K562 (cell line): Measurements from ENCODE around the gene MMP11. TPM values are rescaled to one million over a fixed set of nuclear protein-coding genes. Genes with fewer than 3 reads are reported as not detected.

ENCODE experiments used
- ATAC-seq: fragments of 200-7000 bp; cut with Tn5 transposase; 3 replicates; pipeline ENCODE4 v1.9.1; 2020; ENCODE audit warnings: moderate library complexity
- BruUV-seq: library from RNA; stranded (reverse); fragments of 400-500 nt; replicated peaks from 2 replicates; lab custom pipeline; 2021; lab: Mats Ljungman, UMichigan
- CTCF ChIA-PET: fragments of 300-600 bp; formaldehyde crosslinking; extraction: SDS; loops from one replicate; lab custom pipeline; 2021; ENCODE audit warnings: low intra/inter-chr PET ratio; lab: Yijun Ruan, JAX
- POLR2A ChIA-PET: fragments of 300-600, 350-650 bp; sonication (Branson Sonifier 250); formaldehyde crosslinking; extraction: SDS; loops from one replicate; lab custom pipeline; 2021; ENCODE audit warnings: antibody characterized with exemption, inconsistent platforms; lab: Yijun Ruan, JAX
- DNase-seq, 4 experiments: peaks; one replicate each; pipeline versions ENCODE4 v3.0.0 to v3.0.0-alpha.2; 2011 to 2018; ENCODE audit warnings: low spot score in 3 of 4, mixed read lengths in 3 of 4; ENCODE audit errors: extremely low read depth in 1 of 4
- FAIRE-seq: peaks from 2 replicates; lab custom pipeline; 2011; peaks lifted over from hg19 to GRCh38; lab: Jason Lieb, UNC
- H2AFZ ChIP-seq: 2 replicates; pipeline ENCODE4 v1.6.0; 2011; ENCODE audit warnings: low read depth, low read length, control low read depth, inconsistent platforms
- H3K27ac ChIP-seq: fragments of 200-600 bp; 3 replicates; pipeline ENCODE4 v1.8.0; 2011; ENCODE audit warnings: low read depth, mild to moderate bottlenecking, control low read depth, inconsistent platforms, low read length, moderate library complexity, mixed read lengths; ENCODE audit errors: extremely low read depth
- H3K27me3 ChIP-seq, 2 experiments: fragments of 300-600 bp in 1 of 2; 2 replicates in 1 of 2; 3 replicates in 1 of 2; pipeline versions ENCODE4 v1.6.0 to v1.8.0; 2011; ENCODE audit warnings: inconsistent platforms in 2 of 2, low read length in 2 of 2, mild to moderate bottlenecking in 1 of 2, mixed read lengths in 1 of 2, moderate library complexity in 1 of 2; ENCODE audit not compliant: control insufficient read depth in 2 of 2, insufficient read depth in 2 of 2
- H3K36me3 ChIP-seq: fragments of 300-600 bp; 3 replicates; pipeline ENCODE4 v1.8.0; 2011; ENCODE audit warnings: mild to moderate bottlenecking, low read length, inconsistent platforms; ENCODE audit not compliant: control insufficient read depth, insufficient read depth
- H3K4me1 ChIP-seq, 2 experiments: fragments of 200-600 bp in 1 of 2; replicated peaks in 1 of 2; 2 replicates in 1 of 2; 3 replicates in 1 of 2; pipeline versions ENCODE4 v1.5.1 to v1.8.0; 2011; ENCODE audit warnings: inconsistent platforms in 2 of 2, low read length in 2 of 2, mild to moderate bottlenecking in 1 of 2, mixed read lengths in 1 of 2, moderate library complexity in 1 of 2; ENCODE audit not compliant: control insufficient read depth in 2 of 2, insufficient read depth in 2 of 2
- H3K4me2 ChIP-seq: 2 replicates; pipeline ENCODE4 v1.6.1; 2011; ENCODE audit warnings: low read length, control low read depth, inconsistent platforms, mixed read lengths; ENCODE audit not compliant: insufficient read depth
- H3K4me3 ChIP-seq: fragments of 200-600 bp; sonication (generic), shearing (Covaris generic); 2 replicates; pipeline ENCODE4 v1.5.1; 2016; ENCODE audit warnings: control low read depth, inconsistent platforms
- H3K79me2 ChIP-seq: fragments of 200-600 bp; 3 replicates; pipeline ENCODE4 v1.8.0; 2011; ENCODE audit warnings: low read length, inconsistent platforms; ENCODE audit not compliant: control insufficient read depth, insufficient read depth
- H3K9ac ChIP-seq, 2 experiments: 2 replicates each; pipeline versions ENCODE4 v1.6.0 to v1.6.1; 2011; ENCODE audit warnings: low read depth in 2 of 2, low read length in 2 of 2, control low read depth in 1 of 2, inconsistent platforms in 1 of 2, mild to moderate bottlenecking in 1 of 2, mixed read lengths in 1 of 2; ENCODE audit not compliant: insufficient read depth in 1 of 2
- H3K9me1 ChIP-seq: one replicate; pipeline ENCODE4 v1.6.0; 2011; ENCODE audit warnings: inconsistent platforms, mild to moderate bottlenecking, low read length, moderate library complexity; ENCODE audit not compliant: control insufficient read depth, insufficient read depth
- H3K9me3 ChIP-seq: replicated peaks from 2 replicates; pipeline ENCODE4 v1.5.1; 2011; ENCODE audit warnings: low read depth, low read length, inconsistent platforms; ENCODE audit not compliant: control insufficient read depth, insufficient read depth
- H4K20me1 ChIP-seq: replicated peaks from 2 replicates; pipeline ENCODE4 v1.6.1; 2011; ENCODE audit warnings: low read length, inconsistent platforms, mixed read lengths; ENCODE audit not compliant: control insufficient read depth, insufficient read depth
- BDP1 ChIP-seq: IDR thresholded peaks from 3 replicates; pipeline ENCODE4 v1.6.1; 2011; ENCODE audit not compliant: insufficient read length, insufficient read depth
- DDX20 ChIP-seq: fragments of 450-650 bp; IDR thresholded peaks from 2 replicates; pipeline ENCODE4 v1.6.1; 2016; ENCODE audit warnings: missing genetic modification characterization, low read depth, mild to moderate bottlenecking, missing compliant biosample characterization, moderate library complexity
- GTF2F1 ChIP-seq: IDR thresholded peaks from 2 replicates; pipeline ENCODE4 v1.6.1; 2011; ENCODE audit warnings: low read depth, low read length, improper control_type of control experiment
- HLTF ChIP-seq: fragments of 450-650 bp; IDR thresholded peaks from 2 replicates; pipeline ENCODE4 v1.6.1; 2016
- NFIC ChIP-seq: fragments of 450-650 bp; IDR thresholded peaks from 2 replicates; pipeline ENCODE4 v1.6.1; 2017; ENCODE audit warnings: mild to moderate bottlenecking, inconsistent platforms
- NFYB ChIP-seq: IDR thresholded peaks from 2 replicates; pipeline ENCODE4 v1.6.1; 2011; ENCODE audit warnings: mild to moderate bottlenecking, moderate library complexity; ENCODE audit not compliant: insufficient read length; ENCODE audit errors: extremely low read depth
- PTBP1 ChIP-seq: fragments of 200-400 bp; formaldehyde crosslinking; IDR thresholded peaks from 2 replicates; pipeline ENCODE4 v1.6.1; 2017; ENCODE audit warnings: low read depth, low read length
- RBM34 ChIP-seq: fragments of 200-400 bp; formaldehyde crosslinking; IDR thresholded peaks from 2 replicates; pipeline ENCODE4 v1.6.1; 2018; ENCODE audit warnings: low read length, borderline replicate concordance; ENCODE audit not compliant: insufficient read depth
- SREBF2 ChIP-seq: sonication (generic); formaldehyde crosslinking; IDR thresholded peaks from 2 replicates; pipeline ENCODE4 v1.4.0; 2020; ENCODE audit warnings: mild to moderate bottlenecking, missing genetic modification reagents
- SRF ChIP-seq, 2 experiments: fragments of 250-450, 450-650 bp in 1 of 2; sonication (Bioruptor Pico) in 1 of 2; sonication (generic) in 1 of 2; formaldehyde crosslinking; IDR thresholded peaks; 2 replicates each; pipeline versions ENCODE4 v1.5.0 to v1.5.1; 2020 to 2022; ENCODE audit warnings: mild to moderate bottlenecking in 1 of 2, missing genetic modification reagents in 1 of 2
- ZNF274 ChIP-seq: IDR thresholded peaks from 2 replicates; pipeline ENCODE4 v1.6.1; 2011; ENCODE audit warnings: low read depth, mild to moderate bottlenecking, low read length, moderate library complexity, borderline replicate concordance
- WGBS: fragments of 100-300 bp; shearing (Covaris generic); methylation state at CpG from one replicate; pipeline ENCODE4 v1.1.6; 2016; ENCODE audit warnings: low coverage, mixed read lengths; ENCODE audit not compliant: insufficient coverage; ENCODE audit errors: missing lambda C conversion rate; 5-methylcytosine and 5-hydroxymethylcytosine counted together
- in situ Hi-C: fragments of 300-500 bp; cut with MboI; formaldehyde crosslinking; loops from 4 replicates; pipeline ENCODE4 v1.15.0; 2018; ENCODE audit warnings: inconsistent platforms, mixed read lengths
- intact Hi-C: fragments of 100-400 bp; cut with micrococcal nuclease; formaldehyde crosslinking; loops from 2 replicates; pipeline ENCODE4 v1.14.2; 2022
- polyA plus RNA-seq, 8 experiments: library from polyadenylated mRNA; depleted of rRNA in 4 of 8; stranded (reverse) in 5 of 8; unstranded in 3 of 8; fragments of >200 nt; fragmentation: Nextera tagmentation in 2 of 8; fragmentation: Illumina TruSeq in 1 of 8; extraction: Ambion mirVana in 2 of 8; extraction: Trizol in 1 of 8; gene quantifications; 2 replicates each; pipeline versions ENCODE4 v1.2.1 to v1.2.3, GENCODE V29; 2011 to 2014; ENCODE audit warnings: inconsistent platforms in 1 of 8, missing spikeins in 1 of 8
- total RNA-seq, 7 experiments: library from RNA; depleted of rRNA in 6 of 7; stranded (reverse); fragments of >200 nt in 6 of 7; fragmentation: Illumina TruSeq in 2 of 7; extraction: Trizol in 2 of 7; gene quantifications; 2 replicates each; pipeline versions ENCODE4 v1.2.1 to v1.2.3, GENCODE V29; 2011 to 2021; ENCODE audit warnings: low replicate concordance in 1 of 7
- TF ChIP-seq, protein P1 (sequence below): fragments of 250-450 bp; sonication (Bioruptor Pico); IDR thresholded peaks from 2 replicates; pipeline ENCODE4 v1.8.0; 2022; ENCODE audit warnings: moderate library complexity, mild to moderate bottlenecking, inconsistent platforms
- TF ChIP-seq, protein P2 (sequence below): fragments of 250-450 bp; sonication (Bioruptor Pico); IDR thresholded peaks from 2 replicates; pipeline ENCODE4 v1.4.0; 2020; ENCODE audit warnings: mild to moderate bottlenecking
- TF ChIP-seq, protein P3 (sequence below): IDR thresholded peaks from 2 replicates; pipeline ENCODE4 v1.6.1; 2016; ENCODE audit warnings: missing genetic modification characterization, missing compliant biosample characterization
- TF ChIP-seq, protein P4 (sequence below): fragments of 450-650 bp; IDR thresholded peaks from 2 replicates; pipeline ENCODE4 v1.6.1; 2014; ENCODE audit warnings: low read depth, mild to moderate bottlenecking, moderate library complexity, borderline replicate concordance

Gene MMP11
- total and polyA plus RNA-seq, 9 of the 15 experiments (the other 6 are each of a cell fraction or from before 2014, with no cell fraction given) = 0.14 to 1.8 (median 1.1) TPM; not detected in 2

DNA sequence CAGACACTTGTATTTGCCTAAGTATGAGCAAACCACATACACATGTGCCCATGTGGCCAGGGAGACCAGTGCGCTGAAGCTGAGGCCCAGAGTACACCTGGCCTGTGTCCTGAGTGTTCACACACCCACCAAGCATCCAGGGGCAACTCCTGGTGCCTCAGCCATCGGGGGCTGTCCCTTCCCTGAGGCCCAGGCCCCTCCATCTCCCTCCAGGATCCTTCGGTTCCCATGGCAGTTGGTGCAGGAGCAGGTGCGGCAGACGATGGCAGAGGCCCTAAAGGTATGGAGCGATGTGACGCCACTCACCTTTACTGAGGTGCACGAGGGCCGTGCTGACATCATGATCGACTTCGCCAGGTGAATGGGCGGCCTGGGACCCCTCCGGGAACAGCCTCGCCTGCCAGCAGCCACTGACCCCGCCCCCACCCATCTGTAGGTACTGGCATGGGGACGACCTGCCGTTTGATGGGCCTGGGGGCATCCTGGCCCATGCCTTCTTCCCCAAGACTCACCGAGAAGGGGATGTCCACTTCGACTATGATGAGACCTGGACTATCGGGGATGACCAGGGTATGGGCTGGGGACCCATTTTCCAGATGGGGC, 7.6 kb downstream of the MMP11 start:
- no peak for FAIRE-seq
- CTCF ChIA-PET = no interaction called here

More for the DNA sequence above, 7.6 kb downstream of the MMP11 start:
- H3K27me3 ChIP-seq = no peaks in the 10 kb centered on the region
- in situ Hi-C loops (no loop called here), intact Hi-C loops (no loop called here)
- no peaks in the 10 kb centered on the region for H3K9me1 ChIP-seq
- H3K9me3 ChIP-seq = no peaks in the 10 kb centered on the region
- TF ChIP-seq HLTF = no peak
- TF ChIP-seq NFYB = no peak
- no peak for TF ChIP-seq BDP1
- no peak for TF ChIP-seq SRF (CRISPR knock-in tag; IDR thresholded peaks at IDR 0.05)
- TF ChIP-seq PTBP1 = no peak
- TF ChIP-seq, protein P1, sequence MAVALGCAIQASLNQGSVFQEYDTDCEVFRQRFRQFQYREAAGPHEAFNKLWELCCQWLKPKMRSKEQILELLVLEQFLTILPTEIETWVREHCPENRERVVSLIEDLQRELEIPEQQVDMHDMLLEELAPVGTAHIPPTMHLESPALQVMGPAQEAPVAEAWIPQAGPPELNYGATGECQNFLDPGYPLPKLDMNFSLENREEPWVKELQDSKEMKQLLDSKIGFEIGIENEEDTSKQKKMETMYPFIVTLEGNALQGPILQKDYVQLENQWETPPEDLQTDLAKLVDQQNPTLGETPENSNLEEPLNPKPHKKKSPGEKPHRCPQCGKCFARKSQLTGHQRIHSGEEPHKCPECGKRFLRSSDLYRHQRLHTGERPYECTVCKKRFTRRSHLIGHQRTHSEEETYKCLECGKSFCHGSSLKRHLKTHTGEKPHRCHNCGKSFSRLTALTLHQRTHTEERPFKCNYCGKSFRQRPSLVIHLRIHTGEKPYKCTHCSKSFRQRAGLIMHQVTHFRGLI = no peak
- no peak for TF ChIP-seq NFIC
- TF ChIP-seq SREBF2 = no peak
- TF ChIP-seq DDX20 (tag) = no peak
- TF ChIP-seq, protein P2, sequence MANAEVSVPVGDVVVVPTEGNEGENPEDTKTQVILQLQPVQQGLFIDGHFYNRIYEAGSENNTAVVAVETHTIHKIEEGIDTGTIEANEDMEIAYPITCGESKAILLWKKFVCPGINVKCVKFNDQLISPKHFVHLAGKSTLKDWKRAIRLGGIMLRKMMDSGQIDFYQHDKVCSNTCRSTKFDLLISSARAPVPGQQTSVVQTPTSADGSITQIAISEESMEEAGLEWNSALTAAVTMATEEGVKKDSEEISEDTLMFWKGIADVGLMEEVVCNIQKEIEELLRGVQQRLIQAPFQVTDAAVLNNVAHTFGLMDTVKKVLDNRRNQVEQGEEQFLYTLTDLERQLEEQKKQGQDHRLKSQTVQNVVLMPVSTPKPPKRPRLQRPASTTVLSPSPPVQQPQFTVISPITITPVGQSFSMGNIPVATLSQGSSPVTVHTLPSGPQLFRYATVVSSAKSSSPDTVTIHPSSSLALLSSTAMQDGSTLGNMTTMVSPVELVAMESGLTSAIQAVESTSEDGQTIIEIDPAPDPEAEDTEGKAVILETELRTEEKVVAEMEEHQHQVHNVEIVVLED (CRISPR knock-in tag) = no peak
- TF ChIP-seq RBM34 = no peak
- TF ChIP-seq GTF2F1 = no peak
- TF ChIP-seq, protein P3, sequence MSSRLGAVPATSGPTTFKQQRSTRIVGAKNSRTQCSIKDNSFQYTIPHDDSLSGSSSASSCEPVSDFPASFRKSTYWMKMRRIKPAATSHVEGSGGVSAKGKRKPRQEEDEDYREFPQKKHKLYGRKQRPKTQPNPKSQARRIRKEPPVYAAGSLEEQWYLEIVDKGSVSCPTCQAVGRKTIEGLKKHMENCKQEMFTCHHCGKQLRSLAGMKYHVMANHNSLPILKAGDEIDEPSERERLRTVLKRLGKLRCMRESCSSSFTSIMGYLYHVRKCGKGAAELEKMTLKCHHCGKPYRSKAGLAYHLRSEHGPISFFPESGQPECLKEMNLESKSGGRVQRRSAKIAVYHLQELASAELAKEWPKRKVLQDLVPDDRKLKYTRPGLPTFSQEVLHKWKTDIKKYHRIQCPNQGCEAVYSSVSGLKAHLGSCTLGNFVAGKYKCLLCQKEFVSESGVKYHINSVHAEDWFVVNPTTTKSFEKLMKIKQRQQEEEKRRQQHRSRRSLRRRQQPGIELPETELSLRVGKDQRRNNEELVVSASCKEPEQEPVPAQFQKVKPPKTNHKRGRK (tag) = no peak
- TF ChIP-seq ZNF274 = no peak
- TF ChIP-seq, protein P4, sequence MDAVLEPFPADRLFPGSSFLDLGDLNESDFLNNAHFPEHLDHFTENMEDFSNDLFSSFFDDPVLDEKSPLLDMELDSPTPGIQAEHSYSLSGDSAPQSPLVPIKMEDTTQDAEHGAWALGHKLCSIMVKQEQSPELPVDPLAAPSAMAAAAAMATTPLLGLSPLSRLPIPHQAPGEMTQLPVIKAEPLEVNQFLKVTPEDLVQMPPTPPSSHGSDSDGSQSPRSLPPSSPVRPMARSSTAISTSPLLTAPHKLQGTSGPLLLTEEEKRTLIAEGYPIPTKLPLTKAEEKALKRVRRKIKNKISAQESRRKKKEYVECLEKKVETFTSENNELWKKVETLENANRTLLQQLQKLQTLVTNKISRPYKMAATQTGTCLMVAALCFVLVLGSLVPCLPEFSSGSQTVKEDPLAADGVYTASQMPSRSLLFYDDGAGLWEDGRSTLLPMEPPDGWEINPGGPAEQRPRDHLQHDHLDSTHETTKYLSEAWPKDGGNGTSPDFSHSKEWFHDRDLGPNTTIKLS = no peak
- no peak overlapping the region for H3K27ac ChIP-seq
- ATAC-seq = no peak
- H3K9ac ChIP-seq = 0 out of 4 replicates have a peak overlapping the region, but pooled peaks of 1 of the 2 experiments have one; percentile 36
- no peaks in the 10 kb centered on the region for H3K36me3 ChIP-seq
- H3K4me1 ChIP-seq = peaks cover 0 to 22% of the 10 kb centered on the region in 2 experiments; a peak in 2 of 5 replicates
- H3K4me2 ChIP-seq = no peak overlapping the region
- POLR2A ChIA-PET = interaction anchor here (0.6 kb wide), 1 partner anchor 16 kb away, joined by 3 read pairs; no protein-coding TSS in a partner anchor
- H4K20me1 ChIP-seq = no peaks in the 10 kb centered on the region
- BruUV-seq = no TSS peak
- H3K79me2 ChIP-seq = no peaks in the 10 kb centered on the region
- H2AFZ ChIP-seq = no peak overlapping the region
- H3K4me3 ChIP-seq = no peak overlapping the region
- no peak for DNase-seq
- 38% methylated on average over 14 of the region's 20 CpGs for WGBS
